ENCODE results near the gene CMTM2. TPM values are rescaled to one million over a fixed set of nuclear protein-coding genes. Genes with fewer than 3 reads are reported as not detected.

Gene CMTM2
- total RNA-seq, 1 donor from 2014 or later: not detected

DNA sequence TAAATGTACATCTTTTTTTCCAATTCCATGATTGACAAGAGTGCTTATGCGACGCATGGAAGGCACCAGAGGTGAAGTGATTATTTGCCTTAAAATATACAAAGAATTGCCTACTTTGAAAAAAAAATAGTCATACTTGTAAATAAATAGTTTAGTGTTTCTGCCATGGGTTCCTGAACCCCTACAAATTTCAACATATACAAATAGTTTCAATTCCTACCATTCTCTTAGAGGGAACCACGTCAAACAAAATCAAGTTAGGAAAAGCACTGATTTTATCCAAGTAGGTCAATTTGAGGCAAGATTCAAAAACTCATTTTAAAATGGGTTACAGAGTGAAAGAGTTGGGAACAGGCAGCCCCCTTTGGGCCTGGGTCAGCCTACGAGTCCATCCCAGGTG is 36.9 kb downstream of the CMTM2 start:
- Mint-ChIP-seq H3K9me3 (ENCODE audit: unreplicated experiment) (no peaks in the 10 kb centered on the region), H3K4me1 (ENCODE audit: unreplicated experiment) (peaks cover 58% of the 10 kb centered on the region), H3K27me3 (ENCODE audit: unreplicated experiment) (no peaks in the 10 kb centered on the region), H3K36me3 (ENCODE audit: unreplicated experiment) (peaks cover 17% of the 10 kb centered on the region), H3K27ac (ENCODE audit: unreplicated experiment) (peak overlapping the region; percentile 87), H3K4me3 (ENCODE audit: unreplicated experiment) (no peak overlapping the region)
- TF ChIP-seq, protein P1, sequence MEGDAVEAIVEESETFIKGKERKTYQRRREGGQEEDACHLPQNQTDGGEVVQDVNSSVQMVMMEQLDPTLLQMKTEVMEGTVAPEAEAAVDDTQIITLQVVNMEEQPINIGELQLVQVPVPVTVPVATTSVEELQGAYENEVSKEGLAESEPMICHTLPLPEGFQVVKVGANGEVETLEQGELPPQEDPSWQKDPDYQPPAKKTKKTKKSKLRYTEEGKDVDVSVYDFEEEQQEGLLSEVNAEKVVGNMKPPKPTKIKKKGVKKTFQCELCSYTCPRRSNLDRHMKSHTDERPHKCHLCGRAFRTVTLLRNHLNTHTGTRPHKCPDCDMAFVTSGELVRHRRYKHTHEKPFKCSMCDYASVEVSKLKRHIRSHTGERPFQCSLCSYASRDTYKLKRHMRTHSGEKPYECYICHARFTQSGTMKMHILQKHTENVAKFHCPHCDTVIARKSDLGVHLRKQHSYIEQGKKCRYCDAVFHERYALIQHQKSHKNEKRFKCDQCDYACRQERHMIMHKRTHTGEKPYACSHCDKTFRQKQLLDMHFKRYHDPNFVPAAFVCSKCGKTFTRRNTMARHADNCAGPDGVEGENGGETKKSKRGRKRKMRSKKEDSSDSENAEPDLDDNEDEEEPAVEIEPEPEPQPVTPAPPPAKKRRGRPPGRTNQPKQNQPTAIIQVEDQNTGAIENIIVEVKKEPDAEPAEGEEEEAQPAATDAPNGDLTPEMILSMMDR (IDR thresholded peaks at IDR 0.05): no peak
- DNase-seq (ENCODE audit: extremely low spot score, unreplicated experiment): no peak

DNA sequence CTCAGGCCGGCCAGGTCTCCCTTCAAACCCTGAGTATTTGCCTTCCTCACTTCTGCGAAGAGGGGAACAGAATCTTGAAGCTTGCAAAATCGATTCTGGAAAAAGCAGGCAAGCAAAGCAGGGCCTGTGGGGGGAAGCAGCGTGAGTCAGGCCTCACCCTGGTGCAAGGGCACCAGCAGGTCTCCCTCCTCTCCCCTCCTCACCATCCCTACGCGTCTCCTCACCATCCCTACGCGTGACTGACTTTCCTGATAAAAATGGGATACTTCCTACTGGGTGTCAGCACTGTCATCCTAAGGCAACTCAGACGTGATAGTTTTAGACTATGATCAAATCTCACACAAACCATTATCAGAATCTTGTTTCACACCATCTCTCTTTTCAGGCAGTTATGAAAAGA is 37.3 kb downstream of the CMTM2 start:
- DNase-seq (ENCODE audit: extremely low spot score, unreplicated experiment): no peak
- TF ChIP-seq, protein P1 (IDR thresholded peaks at IDR 0.05): no peak
- Mint-ChIP-seq H3K4me3 (ENCODE audit: unreplicated experiment) (no peak overlapping the region), H3K4me1 (ENCODE audit: unreplicated experiment) (peaks cover 58% of the 10 kb centered on the region), H3K36me3 (ENCODE audit: unreplicated experiment) (peaks cover 14% of the 10 kb centered on the region), H3K9me3 (ENCODE audit: unreplicated experiment) (no peaks in the 10 kb centered on the region), H3K27me3 (ENCODE audit: unreplicated experiment) (no peaks in the 10 kb centered on the region), H3K27ac (ENCODE audit: unreplicated experiment) (peak overlapping the region; percentile 87)

DNA sequence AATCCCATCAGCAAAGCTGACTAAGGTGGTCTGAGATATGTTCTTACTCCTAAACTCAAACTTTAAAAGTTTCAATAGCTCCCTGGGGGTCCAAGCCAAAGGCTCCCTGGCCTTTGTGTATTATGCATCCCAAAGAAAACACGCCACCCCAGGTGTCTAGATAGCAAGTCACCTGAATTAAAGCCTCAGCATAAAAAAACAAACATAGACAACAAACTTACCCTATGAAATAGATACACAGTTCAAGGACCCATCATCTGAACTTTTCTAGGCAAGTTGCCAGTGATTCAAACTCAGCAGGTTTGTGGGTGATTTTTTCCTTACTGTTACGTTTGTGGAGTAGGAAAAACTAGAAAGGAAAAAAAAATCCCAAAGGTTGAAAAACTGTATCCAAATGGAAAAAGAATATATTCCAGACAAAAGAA is 37.8 kb downstream of the CMTM2 start:
- TF ChIP-seq, protein P1 (IDR thresholded peaks at IDR 0.05): no peak
- peaks cover 16% of the 10 kb centered on the region for H3K36me3 Mint-ChIP-seq (ENCODE audit: unreplicated experiment)
- H3K4me1 Mint-ChIP-seq (ENCODE audit: unreplicated experiment): peaks cover 58% of the 10 kb centered on the region
- DNase-seq (ENCODE audit: extremely low spot score, unreplicated experiment): no peak
- no peak overlapping the region for H3K4me3 Mint-ChIP-seq (ENCODE audit: unreplicated experiment)
- H3K27ac Mint-ChIP-seq (ENCODE audit: unreplicated experiment): peak overlapping the region; percentile 87
- no peaks in the 10 kb centered on the region for H3K9me3 Mint-ChIP-seq (ENCODE audit: unreplicated experiment)
- H3K27me3 Mint-ChIP-seq (ENCODE audit: unreplicated experiment): no peaks in the 10 kb centered on the region

DNA sequence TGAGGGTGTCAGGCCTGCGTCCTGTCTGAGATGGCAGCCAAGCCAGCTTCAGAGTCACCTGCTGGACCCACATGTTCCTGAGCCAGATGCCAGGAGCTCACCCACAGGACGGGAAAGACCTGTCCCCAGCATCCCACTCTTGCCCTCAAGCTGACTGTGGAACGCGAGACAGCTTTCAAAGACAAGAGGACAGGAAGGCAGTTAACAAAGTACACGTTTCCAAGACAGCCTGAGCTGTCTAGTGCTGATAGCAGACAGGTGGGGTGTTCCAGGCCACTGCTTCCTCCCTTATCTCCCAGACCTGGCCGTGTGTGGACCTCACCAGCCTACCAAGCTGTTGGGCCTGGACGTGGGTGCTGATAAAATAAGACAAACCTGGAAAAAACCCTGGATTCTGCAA is 38.5 kb downstream of the CMTM2 start:
- H3K27ac Mint-ChIP-seq (ENCODE audit: unreplicated experiment): peak overlapping the region; percentile 87
- peaks cover 15% of the 10 kb centered on the region for H3K36me3 Mint-ChIP-seq (ENCODE audit: unreplicated experiment)

DNA sequence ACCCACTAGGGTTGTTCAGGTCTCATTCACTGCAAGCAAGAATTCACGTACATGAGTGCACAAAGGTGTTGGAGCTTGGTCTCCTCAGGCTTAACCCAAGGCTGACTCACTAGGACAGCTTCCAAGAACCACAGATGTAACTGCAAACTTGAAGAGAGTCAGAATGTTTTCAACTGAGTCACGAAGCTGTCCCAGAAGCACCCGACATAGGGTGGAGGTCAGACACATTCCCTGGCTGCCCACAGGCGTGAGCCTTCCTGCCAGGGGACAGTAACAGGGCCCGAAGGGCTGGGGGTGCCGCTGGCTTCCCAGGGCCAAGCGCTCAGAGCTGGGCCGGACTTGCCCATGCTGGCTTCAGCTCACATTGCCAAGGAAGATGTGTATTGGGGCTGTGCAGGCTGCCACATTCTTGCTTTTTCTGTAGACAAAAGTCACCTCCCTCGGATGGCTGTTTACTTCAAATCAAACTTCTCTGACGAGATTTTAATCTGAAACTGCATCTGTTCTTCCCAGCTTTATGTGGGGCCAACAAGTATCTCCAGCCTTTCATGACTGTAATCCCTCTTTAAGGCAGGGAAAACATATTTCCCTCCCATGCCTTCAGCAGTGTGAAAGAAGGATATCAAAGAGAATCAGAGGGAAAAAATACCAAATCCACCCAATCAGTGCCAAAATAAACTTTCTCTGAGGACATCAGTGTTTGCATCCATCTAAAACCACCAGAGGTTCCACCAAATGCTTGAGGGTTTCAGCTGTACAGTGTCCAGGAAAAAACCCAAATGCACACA is 39.5 kb downstream of the CMTM2 start:
- TF ChIP-seq, protein P1 (IDR thresholded peaks at IDR 0.05): no peak
- H3K9me3 Mint-ChIP-seq (ENCODE audit: unreplicated experiment): no peaks in the 10 kb centered on the region
- peaks cover 62% of the 10 kb centered on the region for H3K4me1 Mint-ChIP-seq (ENCODE audit: unreplicated experiment)
- peaks cover 8% of the 10 kb centered on the region for H3K36me3 Mint-ChIP-seq (ENCODE audit: unreplicated experiment)
- no peaks in the 10 kb centered on the region for H3K27me3 Mint-ChIP-seq (ENCODE audit: unreplicated experiment)
- peak overlapping the region; percentile 87 for H3K27ac Mint-ChIP-seq (ENCODE audit: unreplicated experiment)
- H3K4me3 Mint-ChIP-seq (ENCODE audit: unreplicated experiment): no peak overlapping the region
- DNase-seq (ENCODE audit: extremely low spot score, unreplicated experiment): no peak

More for the DNA sequence above, 38.5 kb downstream of the CMTM2 start:
- TF ChIP-seq, protein P1 (IDR thresholded peaks at IDR 0.05): no peak
- H3K4me1 Mint-ChIP-seq (ENCODE audit: unreplicated experiment): peaks cover 58% of the 10 kb centered on the region
- DNase-seq (ENCODE audit: extremely low spot score, unreplicated experiment): no peak
- H3K27me3 Mint-ChIP-seq (ENCODE audit: unreplicated experiment): no peaks in the 10 kb centered on the region
- H3K9me3 Mint-ChIP-seq (ENCODE audit: unreplicated experiment): no peaks in the 10 kb centered on the region
- H3K4me3 Mint-ChIP-seq (ENCODE audit: unreplicated experiment): no peak overlapping the region
